Heart right ventricle (tissue), 16 donors: ENCODE measurements around the gene ZNF609. TPM values are rescaled to one million over a fixed set of nuclear protein-coding genes. Genes with fewer than 3 reads are reported as not detected.

Source experiments
- ATAC-seq, 8 donors: fragments of 200-7000 bp; cut with Tn5 transposase; one replicate each; pipeline ENCODE4 v1.9.1; 2020; ENCODE audit warnings: mild to moderate bottlenecking in 8 of 8, moderate library complexity in 8 of 8, moderate number of reproducible peaks in 1 of 8
- DNase-seq, 2 donors: peaks; one replicate each; pipeline ENCODE4 v3.0.0-alpha.2; 2020
- H3K27ac ChIP-seq, 10 donors: fragments of 200-600 bp; sonication (generic) in 2 of 10; one replicate each; pipeline versions ENCODE4 v1.5.0 to v1.8.0; 2020 to 2022; ENCODE audit warnings: mild to moderate bottlenecking in 3 of 10
- H3K27me3 ChIP-seq, 7 donors: fragments of 200-600 bp; one replicate each; pipeline ENCODE4 v1.8.0; 2021 to 2022; ENCODE audit warnings: mild to moderate bottlenecking in 2 of 7
- H3K36me3 ChIP-seq, 9 donors: fragments of 200-600 bp; sonication (generic) in 1 of 9; one replicate each; pipeline versions ENCODE4 v1.5.0 to v1.8.0; 2020 to 2022; ENCODE audit warnings: mild to moderate bottlenecking in 2 of 9
- H3K4me1 ChIP-seq, 9 donors: fragments of 200-600 bp; sonication (generic) in 1 of 9; one replicate each; pipeline versions ENCODE4 v1.5.0 to v1.8.0; 2020 to 2022; ENCODE audit warnings: mild to moderate bottlenecking in 4 of 9
- H3K4me3 ChIP-seq, 10 donors: fragments of 200-600 bp; sonication (generic) in 2 of 10; one replicate each; pipeline versions ENCODE4 v1.5.0 to v1.8.0; 2020 to 2022; ENCODE audit warnings: mild to moderate bottlenecking in 7 of 10, moderate library complexity in 2 of 10
- H3K9me3 ChIP-seq, 11 donors: fragments of 200-600 bp in 10 of 11; sonication (generic) in 2 of 11; one replicate each; pipeline versions ENCODE4 v1.5.0 to v1.8.0; 2013 to 2022; ENCODE audit warnings: mild to moderate bottlenecking in 2 of 11, control low read depth in 1 of 11, moderate library complexity in 1 of 11
- WGBS, 2 donors: extraction: QIAGEN DNeasy Blood & Tissue Kit; methylation state at CpG; one replicate each; pipeline ENCODE4 v1.1.7; 2013; ENCODE audit warnings: inconsistent platforms in 1 of 2; 5-methylcytosine and 5-hydroxymethylcytosine counted together
- intact Hi-C, 10 donors: fragments of 100-400 bp; cut with DNase I; formaldehyde crosslinking; loops; one replicate each; pipeline versions ENCODE4 v1.11.1 to v1.14.2; 2022
- polyA plus RNA-seq, 2 donors: library from polyadenylated mRNA; stranded (reverse); fragments of 200-250 nt; gene quantifications; one replicate each; pipeline ENCODE4 v1.2.3, GENCODE V29; 2013
- total RNA-seq, 10 donors: library from RNA; stranded (reverse); fragmentation: NEBNext Ultra II Directional in 3 of 10; extraction: Animal tissue kit (Norgen Biotek cat#: 25700) in 3 of 10; gene quantifications; one replicate each; pipeline versions ENCODE4 v1.2.1 to v1.2.4, GENCODE V29; 2021 to 2023
- TF ChIP-seq, protein P1 (sequence below), 9 donors: fragments of 200-600 bp; sonication (generic) in 2 of 9; IDR thresholded peaks; one replicate each; pipeline versions ENCODE4 v1.5.0 to v1.8.0; 2021 to 2022; ENCODE audit warnings: antibody characterized with exemption in 9 of 9, mild to moderate bottlenecking in 5 of 9, moderate library complexity in 1 of 9
- donor health status: Arrhythmogenic right ventricular cardiomyopathy.
- donor health status: ischemic (EF 13 %, LVEDD 7.1; RV severe dilation, severe dysfunction).
- donor health status: healthy with polysubstance abuse.
- donor health status: DM: no; HTN: yes; CAD: no.
- donor health status: DM: no; HTN: no; CAD: no.
- donor health status: ischemic (EF 25% LVEDD 6.9; RV normal size, moderate dysfunction).
- donor health status: ischemic (EF 25% LVEDD 5.7; RV mildly dilated, moderate dysfunction).
- donor health status: healthy.
- donor health status: DM: yes; HTN: yes; CAD: no.
- donor health status: Ischemic cardiomyopathy.
- donor health status: ischemic (EF 35%, LVEDD 5.7; RV mildly dilated, moderate dysfunction).
- donor health status: nonischemic (EF 11% LVEDD 7.7; RV severe dilation, severe dysfunction).
- donor health status: DM: yes; HTN: yes; CAD: no.
- donor health status: PGD.
- donor health status: ischemic (EF 29% LVEDD 5.4; RV normal size, mild dysfunction).
- donor health status: nonischemic (EF 23%, LVEDD 6.1; RV moderate dilation, normal function).

Gene ZNF609
- total and polyA plus RNA-seq, 12 donors, result 4.0 to 19.2 (median 15.8) TPM

DNA sequence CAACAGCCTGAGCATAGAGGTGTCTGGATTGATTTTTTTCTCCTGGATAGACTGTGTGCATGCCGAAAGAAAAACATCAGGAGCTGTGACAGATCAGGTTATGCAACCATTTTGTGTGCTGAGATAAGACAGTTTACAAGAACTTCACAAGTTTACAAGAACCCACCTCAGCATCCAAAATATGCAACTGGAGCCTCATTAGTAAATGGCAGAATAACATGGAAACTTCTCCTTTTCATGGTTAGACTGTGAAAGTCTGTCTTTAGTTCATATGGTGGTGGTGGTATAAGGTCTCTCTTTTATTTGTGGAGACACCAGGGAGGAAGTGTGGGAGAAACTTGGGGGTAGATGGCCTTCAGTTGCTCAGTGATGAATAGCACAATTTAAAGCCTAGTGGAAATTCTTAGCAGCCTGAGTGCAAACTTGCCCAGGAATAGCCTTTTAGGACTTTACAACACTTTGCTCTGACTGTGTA, 3.7 kb upstream of the ZNF609 start:
- Histone ChIP-seq H3K4me1 (peaks cover 1 to 48% (median 12%) of the 10 kb centered on the region in 9 donors), H3K9me3 (no peaks in the 10 kb centered on the region), H3K27me3 (no peaks in the 10 kb centered on the region), H3K4me3 (no peak overlapping the region), H3K36me3 (peaks cover 0 to 35% (median 6%) of the 10 kb centered on the region in 9 donors), H3K27ac (peak overlapping the region in 1 of 10 donors; percentile 57)
- TF ChIP-seq, protein P1, sequence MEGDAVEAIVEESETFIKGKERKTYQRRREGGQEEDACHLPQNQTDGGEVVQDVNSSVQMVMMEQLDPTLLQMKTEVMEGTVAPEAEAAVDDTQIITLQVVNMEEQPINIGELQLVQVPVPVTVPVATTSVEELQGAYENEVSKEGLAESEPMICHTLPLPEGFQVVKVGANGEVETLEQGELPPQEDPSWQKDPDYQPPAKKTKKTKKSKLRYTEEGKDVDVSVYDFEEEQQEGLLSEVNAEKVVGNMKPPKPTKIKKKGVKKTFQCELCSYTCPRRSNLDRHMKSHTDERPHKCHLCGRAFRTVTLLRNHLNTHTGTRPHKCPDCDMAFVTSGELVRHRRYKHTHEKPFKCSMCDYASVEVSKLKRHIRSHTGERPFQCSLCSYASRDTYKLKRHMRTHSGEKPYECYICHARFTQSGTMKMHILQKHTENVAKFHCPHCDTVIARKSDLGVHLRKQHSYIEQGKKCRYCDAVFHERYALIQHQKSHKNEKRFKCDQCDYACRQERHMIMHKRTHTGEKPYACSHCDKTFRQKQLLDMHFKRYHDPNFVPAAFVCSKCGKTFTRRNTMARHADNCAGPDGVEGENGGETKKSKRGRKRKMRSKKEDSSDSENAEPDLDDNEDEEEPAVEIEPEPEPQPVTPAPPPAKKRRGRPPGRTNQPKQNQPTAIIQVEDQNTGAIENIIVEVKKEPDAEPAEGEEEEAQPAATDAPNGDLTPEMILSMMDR (IDR thresholded peaks at IDR 0.05), result no peak
- DNase-seq, result no peak
- WGBS, 2 donors, result 72 to 95% methylated on average over 1 of the region's 1 CpG
- no peak for ATAC-seq
- intact Hi-C loops, result loop anchor here in 1 of 10 donors (10.0 kb wide), 1 partner anchor 198 kb away; no protein-coding TSS in a partner anchor

DNA sequence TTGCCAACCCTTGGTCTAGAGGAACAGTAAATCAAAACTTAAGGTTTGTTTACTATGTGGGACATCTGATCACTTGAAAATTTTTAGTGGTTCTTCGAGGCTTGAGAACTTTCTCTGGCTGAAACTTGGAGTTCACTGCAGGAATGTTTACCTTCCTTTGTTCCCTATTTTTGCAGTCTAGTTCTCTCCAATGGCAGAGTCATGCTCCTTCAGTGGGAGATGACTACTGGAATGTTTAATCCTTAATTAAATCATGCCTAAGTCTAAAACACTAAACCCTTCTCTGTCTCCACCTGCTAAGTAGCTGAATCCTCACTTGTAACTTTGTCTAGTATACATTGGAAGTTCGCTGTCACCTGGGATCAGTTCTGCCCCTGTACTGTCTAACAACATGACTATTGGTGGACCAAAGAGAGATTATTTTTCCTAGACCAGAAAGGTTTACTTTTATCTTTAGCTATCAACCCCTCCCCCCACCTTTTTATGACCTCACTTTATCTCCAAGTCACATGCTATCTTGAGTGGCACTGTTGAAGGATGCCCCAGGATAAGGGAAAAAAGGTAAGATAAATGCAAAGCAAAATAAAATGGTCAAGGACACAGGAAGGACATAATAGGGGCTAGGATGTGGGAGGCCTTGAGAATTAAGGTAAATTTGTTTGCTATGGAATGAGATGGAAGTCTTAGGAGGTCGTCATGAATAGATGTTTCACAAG, 1.2 kb upstream of the ZNF609 start:
- ATAC-seq, result no peak
- no peaks in the 10 kb centered on the region for H3K9me3 ChIP-seq
- TF ChIP-seq, protein P1 (IDR thresholded peaks at IDR 0.05), result no peak
- 78 to 86% methylated on average over 3 of the region's 3 CpGs for WGBS, 2 donors
- H3K27ac ChIP-seq, result peak overlapping the region in 2 of 10 donors; percentile 88 to 90
- peaks cover 13 to 69% (median 30%) of the 10 kb centered on the region in 9 donors for H3K4me1 ChIP-seq
- no peak overlapping the region for H3K4me3 ChIP-seq
- no peak for DNase-seq
- H3K27me3 ChIP-seq, result no peaks in the 10 kb centered on the region
- intact Hi-C loops, result loop anchor here in 1 of 10 donors (10.0 kb wide), 1 partner anchor 196 kb away; no protein-coding TSS in a partner anchor
- H3K36me3 ChIP-seq, result peaks cover 0 to 33% (median 6%) of the 10 kb centered on the region in 9 donors

DNA sequence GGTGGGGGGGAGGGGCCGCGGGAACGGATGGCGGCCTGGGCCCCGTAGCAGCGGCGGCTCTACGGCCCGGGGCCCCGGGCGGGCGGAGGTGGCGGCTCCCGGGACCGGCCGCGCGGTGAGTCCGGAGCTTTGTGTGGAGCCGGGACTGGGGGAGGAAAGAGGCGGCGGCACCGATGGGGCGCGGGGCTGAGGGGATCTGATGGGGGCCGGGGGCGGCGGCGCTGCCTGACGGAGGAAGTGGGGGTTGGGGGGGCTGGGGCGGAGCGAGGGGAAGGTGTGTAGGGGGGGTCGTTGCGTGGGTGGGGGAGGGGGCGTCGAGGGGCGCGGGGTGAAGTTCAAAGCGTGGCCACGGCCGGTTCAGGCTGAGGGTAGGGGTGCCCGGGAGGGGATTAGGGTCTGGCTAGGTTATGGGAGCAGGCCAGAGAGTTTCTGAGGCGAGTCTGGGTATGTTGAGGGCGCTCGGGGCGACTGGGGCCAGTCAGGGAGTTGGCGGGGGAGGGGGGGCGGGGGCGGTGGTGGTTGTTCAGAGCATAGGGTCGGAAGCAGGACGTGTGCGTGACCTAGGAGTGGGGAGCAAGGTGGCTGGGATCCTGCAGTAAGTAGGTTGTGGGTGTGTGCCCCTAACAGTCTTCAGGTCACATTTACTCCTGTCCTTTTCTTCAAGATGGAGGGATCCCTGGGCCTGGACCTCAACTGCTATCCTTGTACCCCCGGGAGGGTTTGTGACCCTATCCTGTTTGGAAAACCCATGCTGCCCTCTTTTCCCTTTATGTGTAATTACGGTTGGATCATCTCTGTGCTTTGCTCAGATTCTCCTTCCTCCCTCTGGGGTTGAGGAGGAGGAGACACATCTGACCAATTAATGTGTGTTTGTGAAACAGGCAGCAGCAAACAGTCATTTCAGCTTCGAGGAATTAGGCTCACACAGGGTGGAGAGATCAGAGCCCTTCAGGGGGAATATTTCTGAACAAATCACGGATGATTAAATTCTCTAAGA, 644 bp downstream of the ZNF609 start:
- peak; percentile 17 to 51 for DNase-seq
- intact Hi-C loops, result no loop called here
- 0 to 2% methylated on average over 25 to 56 of the region's 56 CpGs for WGBS, 2 donors

More for the DNA sequence above, 644 bp downstream of the ZNF609 start:
- TF ChIP-seq, protein P1 (IDR thresholded peaks at IDR 0.05), result peak in 1 of 9 donors; percentile 19
- peaks cover 0 to 19% (median 3%) of the 10 kb centered on the region in 9 donors for H3K36me3 ChIP-seq
- no peaks in the 10 kb centered on the region for H3K9me3 ChIP-seq
- peak; percentile 67 to 77 (median 74) for ATAC-seq
- peak overlapping the region; percentile 12 to 81 (median 62) for H3K4me3 ChIP-seq
- peaks cover 14 to 73% (median 42%) of the 10 kb centered on the region in 9 donors for H3K4me1 ChIP-seq
- H3K27me3 ChIP-seq, result no peaks in the 10 kb centered on the region
- H3K27ac ChIP-seq, result peak overlapping the region; percentile 78 to 90 (median 86)
